ENCODE results near the gene GGCX. TPM values are rescaled to one million over a fixed set of nuclear protein-coding genes. Genes with fewer than 3 reads are reported as not detected.

The GGCX gene
- total and polyA plus RNA-seq, 9 of the 15 experiments (the other 6 are each of a cell fraction or from before 2014, with no cell fraction given): 14.4 to 47.1 (median 28.1) TPM

GRCh38 chr2:85529809-85530208 is 31.5 kb downstream of the GGCX start:
- WGBS (ENCODE audit: insufficient coverage, low coverage, missing lambda C conversion rate): 38% methylated on average over 1 of the region's 1 CpG
- FAIRE-seq (no peak), DNase-seq (ENCODE audit: extremely low read depth in 1 of 4, low spot score in 3 of 4) (no peak), ATAC-seq (no peak)
- Histone ChIP-seq H3K27ac (ENCODE audit: extremely low read depth, low read depth, low read length) (no peak overlapping the region), H3K79me2 (ENCODE audit: control insufficient read depth, insufficient read depth, low read length) (no peaks in the 10 kb centered on the region), H4K20me1 (replicated peaks; ENCODE audit: control insufficient read depth, insufficient read depth, low read length) (no peaks in the 10 kb centered on the region), H3K9me1 (ENCODE audit: control insufficient read depth, insufficient read depth, low read length) (no peaks in the 10 kb centered on the region), H3K4me1 (replicated peaks in 1 of 2; ENCODE audit: control insufficient read depth in 2 of 2, insufficient read depth in 2 of 2, low read length in 2 of 2) (peaks cover 7 to 8% of the 10 kb centered on the region in 2 experiments; a peak in 4 of 5 replicates), H2AFZ (ENCODE audit: low read depth, low read length) (no peak overlapping the region), H3K9ac (ENCODE audit: insufficient read depth in 1 of 2, low read depth in 2 of 2, low read length in 2 of 2) (no peak overlapping the region), H3K36me3 (ENCODE audit: control insufficient read depth, insufficient read depth, low read length) (no peaks in the 10 kb centered on the region), H3K27me3 (ENCODE audit: control insufficient read depth in 2 of 2, insufficient read depth in 2 of 2, low read length in 2 of 2) (no peaks in the 10 kb centered on the region), H3K4me2 (ENCODE audit: insufficient read depth, low read length) (no peak overlapping the region), H3K4me3 (no peak overlapping the region), H3K9me3 (replicated peaks; ENCODE audit: control insufficient read depth, insufficient read depth, low read depth, low read length) (no peaks in the 10 kb centered on the region)
- BruUV-seq (replicated peaks): no TSS peak
- ChIA-PET CTCF (ENCODE audit: low intra/inter-chr PET ratio) (no interaction called here), POLR2A (interaction anchor here (0.6 to 2.4 kb wide), 4 partner anchors 9 to 103 kb away, joined by 3 to 18 read pairs (median 4); partner anchors contain the start of gene MAT2A)
- intact Hi-C loops (cut with micrococcal nuclease): no loop called here
- in situ Hi-C loops (cut with MboI): no loop called here
- TF ChIP-seq ZNF175 (CRISPR knock-in tag; IDR thresholded peaks at IDR 0.05; ENCODE audit: low read depth): no peak
- TF ChIP-seq ZNF311 (CRISPR knock-in tag; IDR thresholded peaks at IDR 0.05): no peak
- TF ChIP-seq CHD1 (IDR thresholded peaks at IDR 0.05; ENCODE audit: low read length): no peak
- TF ChIP-seq BACH1 (tag; IDR thresholded peaks at IDR 0.05): no peak
- no peak for TF ChIP-seq BDP1 (IDR thresholded peaks at IDR 0.05; ENCODE audit: insufficient read depth, insufficient read length)
- TF ChIP-seq HEY1 (CRISPR knock-in tag; IDR thresholded peaks at IDR 0.05; ENCODE audit: borderline replicate concordance): no peak
- TF ChIP-seq ZHX1 (conservative IDR thresholded peaks at IDR 0.05; ENCODE audit: low read length): no peak
- TF ChIP-seq JUNB (CRISPR knock-in tag; conservative IDR thresholded peaks at IDR 0.05): no peak
- TF ChIP-seq GMEB1 (CRISPR knock-in tag; IDR thresholded peaks at IDR 0.05): no peak
- no peak for TF ChIP-seq DLX4 (CRISPR knock-in tag; IDR thresholded peaks at IDR 0.05)
- no peak for TF ChIP-seq YY1 (IDR thresholded peaks at IDR 0.05; ENCODE audit: borderline replicate concordance in 1 of 3, control insufficient read depth in 1 of 3, extremely low read depth in 1 of 3, insufficient read depth in 3 of 3, insufficient read length in 1 of 3, insufficient replicate concordance in 2 of 3, low read depth in 1 of 3, low read length in 2 of 3)
- no peak for TF ChIP-seq ZBTB1 (CRISPR knock-in tag; IDR thresholded peaks at IDR 0.05; ENCODE audit: borderline replicate concordance, low read depth)
- no peak for TF ChIP-seq GTF2F1 (IDR thresholded peaks at IDR 0.05; ENCODE audit: low read depth, low read length)

All from K562 (cell line).